ENCODE results near the gene ATP5MG.

Gene ATP5MG

GRCh38 chr11:118442908-118443589 lies 41.6 kb downstream of the ATP5MG start:
- DNase-seq (ENCODE audit: low spot score): no peak

- DNase-seq (ENCODE audit: low spot score): no peak
These were observed 42.3 kb downstream of the ATP5MG start for GRCh38 chr11:118443590-118444218.

- no peak for DNase-seq (ENCODE audit: low spot score)
These were observed 46.0 kb downstream of the ATP5MG start for GRCh38 chr11:118447423-118447822.

- no peak for DNase-seq (ENCODE audit: low spot score)
These were observed 46.9 kb downstream of the ATP5MG start for GRCh38 chr11:118448294-118448693.

- DNase-seq (ENCODE audit: low spot score): no peak
These were observed 48.0 kb downstream of the ATP5MG start for GRCh38 chr11:118449316-118449918.

- no peak for DNase-seq (ENCODE audit: low spot score)
These were observed 49.0 kb downstream of the ATP5MG start for GRCh38 chr11:118450451-118450850.

All from AG08395 (cell line).